ENCODE measurements around the gene KCNJ8. TPM values are rescaled to one million over a fixed set of nuclear protein-coding genes. Genes with fewer than 3 reads are reported as not detected.

The KCNJ8 gene
- total RNA-seq, 1 experiment from 2014 or later, result not detected

- ChIA-PET POLR2A (no interaction called here), CTCF (no interaction called here)
- TF ChIP-seq, protein P1, sequence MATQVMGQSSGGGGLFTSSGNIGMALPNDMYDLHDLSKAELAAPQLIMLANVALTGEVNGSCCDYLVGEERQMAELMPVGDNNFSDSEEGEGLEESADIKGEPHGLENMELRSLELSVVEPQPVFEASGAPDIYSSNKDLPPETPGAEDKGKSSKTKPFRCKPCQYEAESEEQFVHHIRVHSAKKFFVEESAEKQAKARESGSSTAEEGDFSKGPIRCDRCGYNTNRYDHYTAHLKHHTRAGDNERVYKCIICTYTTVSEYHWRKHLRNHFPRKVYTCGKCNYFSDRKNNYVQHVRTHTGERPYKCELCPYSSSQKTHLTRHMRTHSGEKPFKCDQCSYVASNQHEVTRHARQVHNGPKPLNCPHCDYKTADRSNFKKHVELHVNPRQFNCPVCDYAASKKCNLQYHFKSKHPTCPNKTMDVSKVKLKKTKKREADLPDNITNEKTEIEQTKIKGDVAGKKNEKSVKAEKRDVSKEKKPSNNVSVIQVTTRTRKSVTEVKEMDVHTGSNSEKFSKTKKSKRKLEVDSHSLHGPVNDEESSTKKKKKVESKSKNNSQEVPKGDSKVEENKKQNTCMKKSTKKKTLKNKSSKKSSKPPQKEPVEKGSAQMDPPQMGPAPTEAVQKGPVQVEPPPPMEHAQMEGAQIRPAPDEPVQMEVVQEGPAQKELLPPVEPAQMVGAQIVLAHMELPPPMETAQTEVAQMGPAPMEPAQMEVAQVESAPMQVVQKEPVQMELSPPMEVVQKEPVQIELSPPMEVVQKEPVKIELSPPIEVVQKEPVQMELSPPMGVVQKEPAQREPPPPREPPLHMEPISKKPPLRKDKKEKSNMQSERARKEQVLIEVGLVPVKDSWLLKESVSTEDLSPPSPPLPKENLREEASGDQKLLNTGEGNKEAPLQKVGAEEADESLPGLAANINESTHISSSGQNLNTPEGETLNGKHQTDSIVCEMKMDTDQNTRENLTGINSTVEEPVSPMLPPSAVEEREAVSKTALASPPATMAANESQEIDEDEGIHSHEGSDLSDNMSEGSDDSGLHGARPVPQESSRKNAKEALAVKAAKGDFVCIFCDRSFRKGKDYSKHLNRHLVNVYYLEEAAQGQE (IDR thresholded peaks at IDR 0.05; ENCODE audit: insufficient read depth in 1 of 2, low read depth in 2 of 2, low read length in 1 of 2), result no peak
- no peak for TF ChIP-seq POLR2AphosphoS5 (IDR thresholded peaks at IDR 0.05; ENCODE audit: low read depth, low read length)
- TF ChIP-seq SIN3A (IDR thresholded peaks at IDR 0.05; ENCODE audit: borderline replicate concordance, insufficient read depth, low read depth, low read length), result no peak
- in situ Hi-C loops (cut with HindIII; ENCODE audit: low pct_unique_long_range_greater_than_20kb, low sequenced_read_pairs) (no loop called here), intact Hi-C loops (cut with micrococcal nuclease; ENCODE audit: unreplicated experiment) (no loop called here)
- Histone ChIP-seq H3K4me1 (ENCODE audit: control insufficient read depth, insufficient read depth, low read length) (no peaks in the 10 kb centered on the region), H3K27me3 (ENCODE audit: control insufficient read depth, insufficient read depth, low read length) (no peaks in the 10 kb centered on the region), H3K27ac (ENCODE audit: low read length) (no peak overlapping the region), H3K9me3 (ENCODE audit: control insufficient read depth, insufficient read depth, low read depth, low read length) (no peaks in the 10 kb centered on the region), H3K4me3 (ENCODE audit: low read depth in 2 of 2, low read length in 2 of 2) (no peak overlapping the region), H3K36me3 (ENCODE audit: control insufficient read depth, insufficient read depth, low read length) (no peaks in the 10 kb centered on the region)
- DNase-seq (ENCODE audit: low read depth, low spot score) (no peak), ATAC-seq (no peak)
- no TSS peak for BruUV-seq (replicated peaks)
These were observed 31.7 kb upstream of the KCNJ8 start for GRCh38 chr12:21806255-21806654.

- POLR2A ChIA-PET, result no interaction called here
These were observed 27.2 kb upstream of the KCNJ8 start for GRCh38 chr12:21801522-21802288.

More at GRCh38 chr12:21801522-21802288, 27.2 kb upstream of the KCNJ8 start:
- DNase-seq (ENCODE audit: low read depth, low spot score) (no peak), ATAC-seq (no peak)
- Histone ChIP-seq H3K36me3 (ENCODE audit: control insufficient read depth, insufficient read depth, low read length) (no peaks in the 10 kb centered on the region), H3K9me3 (ENCODE audit: control insufficient read depth, insufficient read depth, low read depth, low read length) (no peaks in the 10 kb centered on the region), H3K27ac (ENCODE audit: low read length) (no peak overlapping the region), H3K4me1 (ENCODE audit: control insufficient read depth, insufficient read depth, low read length) (no peaks in the 10 kb centered on the region), H3K27me3 (ENCODE audit: control insufficient read depth, insufficient read depth, low read length) (no peaks in the 10 kb centered on the region), H3K4me3 (ENCODE audit: low read depth in 2 of 2, low read length in 2 of 2) (no peak overlapping the region)
- BruUV-seq (replicated peaks), result no TSS peak
- in situ Hi-C loops (cut with HindIII; ENCODE audit: low pct_unique_long_range_greater_than_20kb, low sequenced_read_pairs), result no loop called here
- CTCF ChIA-PET, result no interaction called here
- intact Hi-C loops (cut with micrococcal nuclease; ENCODE audit: unreplicated experiment), result no loop called here
- TF ChIP-seq, protein P1 (IDR thresholded peaks at IDR 0.05; ENCODE audit: insufficient read depth in 1 of 2, low read depth in 2 of 2, low read length in 1 of 2), result no peak
- TF ChIP-seq, protein P2, sequence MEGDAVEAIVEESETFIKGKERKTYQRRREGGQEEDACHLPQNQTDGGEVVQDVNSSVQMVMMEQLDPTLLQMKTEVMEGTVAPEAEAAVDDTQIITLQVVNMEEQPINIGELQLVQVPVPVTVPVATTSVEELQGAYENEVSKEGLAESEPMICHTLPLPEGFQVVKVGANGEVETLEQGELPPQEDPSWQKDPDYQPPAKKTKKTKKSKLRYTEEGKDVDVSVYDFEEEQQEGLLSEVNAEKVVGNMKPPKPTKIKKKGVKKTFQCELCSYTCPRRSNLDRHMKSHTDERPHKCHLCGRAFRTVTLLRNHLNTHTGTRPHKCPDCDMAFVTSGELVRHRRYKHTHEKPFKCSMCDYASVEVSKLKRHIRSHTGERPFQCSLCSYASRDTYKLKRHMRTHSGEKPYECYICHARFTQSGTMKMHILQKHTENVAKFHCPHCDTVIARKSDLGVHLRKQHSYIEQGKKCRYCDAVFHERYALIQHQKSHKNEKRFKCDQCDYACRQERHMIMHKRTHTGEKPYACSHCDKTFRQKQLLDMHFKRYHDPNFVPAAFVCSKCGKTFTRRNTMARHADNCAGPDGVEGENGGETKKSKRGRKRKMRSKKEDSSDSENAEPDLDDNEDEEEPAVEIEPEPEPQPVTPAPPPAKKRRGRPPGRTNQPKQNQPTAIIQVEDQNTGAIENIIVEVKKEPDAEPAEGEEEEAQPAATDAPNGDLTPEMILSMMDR (IDR thresholded peaks at IDR 0.05), result no peak
- TF ChIP-seq TCF7L2 (IDR thresholded peaks at IDR 0.05; ENCODE audit: low read depth, low read length) (no peak), SIN3A (IDR thresholded peaks at IDR 0.05; ENCODE audit: borderline replicate concordance, insufficient read depth, low read depth, low read length) (no peak), POLR2AphosphoS5 (IDR thresholded peaks at IDR 0.05; ENCODE audit: low read depth, low read length) (no peak)
